GM10266 (cell line): ENCODE measurements around the gene NDUFV3.

Experiments
- DNase-seq: peaks from one replicate; pipeline ENCODE4 v3.0.0; 2012; ENCODE audit errors: extremely low spot score
- CTCF ChIP-seq: IDR thresholded peaks from 2 replicates; pipeline ENCODE4 v1.5.1; 2012; ENCODE audit warnings: mild to moderate bottlenecking, low read depth; ENCODE audit not compliant: control insufficient read depth, insufficient read depth; ENCODE audit errors: missing control alignments

NDUFV3 gene

GRCh38 chr21:42848932-42849758 lies 44.0 kb upstream of the NDUFV3 start:
- no peak for TF ChIP-seq CTCF
- no peak for DNase-seq

- no peak for DNase-seq
- no peak for TF ChIP-seq CTCF
Measured at GRCh38 chr21:42849759-42850412, 43.2 kb upstream of the NDUFV3 start.

- DNase-seq, result no peak
- no peak for TF ChIP-seq CTCF
Measured at GRCh38 chr21:42850463-42850862, 42.6 kb upstream of the NDUFV3 start.

GRCh38 chr21:42850866-42851391 lies 42.2 kb upstream of the NDUFV3 start:
- peak; percentile 57 for TF ChIP-seq CTCF
- peak; percentile 66 for DNase-seq

- TF ChIP-seq CTCF, result no peak
- no peak for DNase-seq
Measured at GRCh38 chr21:42851812-42852665, 41.1 kb upstream of the NDUFV3 start.

- TF ChIP-seq CTCF, result no peak
- no peak for DNase-seq
Measured at GRCh38 chr21:42852925-42853570, 40.1 kb upstream of the NDUFV3 start.
